Prostate gland (tissue), 2 donors: Measurements from ENCODE around the gene TMA16. TPM values are rescaled to one million over a fixed set of nuclear protein-coding genes. Genes with fewer than 3 reads are reported as not detected.

ENCODE experiments used
- DNase-seq: peaks from one replicate; pipeline ENCODE4 v3.0.0-alpha.2; 2019; ENCODE audit warnings: low spot score
- H3K27ac ChIP-seq, 2 donors: fragments of 200-600 bp; sonication (generic); 2 replicates each; pipeline ENCODE4 v1.5.1; 2017 to 2019
- H3K27me3 ChIP-seq: fragments of 200-600 bp; sonication (generic); replicated peaks from 2 replicates; pipeline ENCODE4 v1.5.1; 2019; ENCODE audit not compliant: insufficient read depth
- H3K36me3 ChIP-seq, 2 donors: fragments of 200-600 bp; sonication (generic); 1 replicate in 1 of 2; 2 replicates in 1 of 2; pipeline versions ENCODE4 v1.5.1 to v1.8.1; 2017 to 2019
- H3K4me1 ChIP-seq: fragments of 200-600 bp; sonication (generic); replicated peaks from 2 replicates; pipeline ENCODE4 v1.5.1; 2019
- H3K4me3 ChIP-seq, 2 donors: fragments of 200-600 bp; sonication (generic); 2 replicates each; pipeline ENCODE4 v1.5.1; 2017 to 2019
- H3K9me3 ChIP-seq: fragments of 200-600 bp; sonication (generic); 2 replicates; pipeline ENCODE4 v1.5.1; 2017
- CTCF ChIP-seq, 4 experiments: fragments of 200-600 bp in 2 of 4; fragments of 450-650 bp in 2 of 4; sonication (generic) in 2 of 4; IDR thresholded peaks; 1 replicate in 3 of 4; 2 replicates in 1 of 4; pipeline ENCODE4 v1.5.1; 2016 to 2019; ENCODE audit warnings: antibody characterized with exemption in 4 of 4, mild to moderate bottlenecking in 2 of 4, moderate library complexity in 2 of 4
- POLR2A ChIP-seq: fragments of 450-650 bp; IDR thresholded peaks from one replicate; pipeline ENCODE4 v1.6.1; 2016; ENCODE audit warnings: antibody characterized with exemption, mild to moderate bottlenecking
- POLR2AphosphoS5 ChIP-seq: sonication (generic); formaldehyde crosslinking; IDR thresholded peaks from one replicate; pipeline ENCODE4 v1.6.1; 2017; ENCODE audit warnings: antibody characterized with exemption
- WGBS: methylation state at CpG from one replicate; pipeline ENCODE4 v1.1.5; 2018; 5-methylcytosine and 5-hydroxymethylcytosine counted together
- intact Hi-C: fragments of 100-400 bp; cut with DNase I; formaldehyde crosslinking; loops from one replicate; pipeline ENCODE4 v1.14.2; 2022
- total RNA-seq, 2 donors: library from RNA; depleted of rRNA; stranded (reverse); fragments of >200 nt; gene quantifications; one replicate each; pipeline ENCODE4 v1.1.0, GENCODE V29; 2016

TMA16 gene
- total RNA-seq, 2 donors from 2014 or later = 12.9 to 17.3 TPM

GRCh38 chr4:163568843-163569242 is 74.4 kb downstream of the TMA16 start:
- TF ChIP-seq CTCF (IDR thresholded peaks at IDR 0.05) = no peak
- TF ChIP-seq POLR2AphosphoS5 = no peak
- no peak for TF ChIP-seq POLR2A
- intact Hi-C loops = no loop called here
- Histone ChIP-seq H3K4me1 (no peaks in the 10 kb centered on the region), H3K4me3 (no peak overlapping the region), H3K36me3 (no peaks in the 10 kb centered on the region), H3K27me3 (no peaks in the 10 kb centered on the region), H3K9me3 (no peaks in the 10 kb centered on the region), H3K27ac (no peak overlapping the region)
- no peak for DNase-seq
- WGBS = 73% methylated on average over 2 of the region's 2 CpGs

Other genes with a start within 250 kb of the TMA16 start
- gene NPY1R, start 162.1 kb upstream of the TMA16 start, total RNA-seq = 1 to 10 TPM; 1.4 to 9.5 TPM
- under 1 TPM in 1 of 2 donors, not detected in 1; 0.40 TPM for gene NPY5R, start 150.8 kb upstream of the TMA16 start, total RNA-seq
- gene TKTL2, start 20.9 kb upstream of the TMA16 start, total RNA-seq = 10 to 100 TPM in 1 of 2 donors, not detected in 1; 13.6 TPM